HEK293 (cell line): ENCODE data around the gene FADS6.

Experiments used
- BCL11A ChIP-seq: fragments of 450-650 bp; formaldehyde crosslinking; IDR thresholded peaks from 2 replicates; pipeline ENCODE4 v1.5.1; 2016; ENCODE audit warnings: low read depth, missing biosample characterization, missing genetic modification characterization
- ZNF311 ChIP-seq: fragments of 450-650 bp; formaldehyde crosslinking; IDR thresholded peaks from 2 replicates; pipeline ENCODE4 v1.5.1; 2017; ENCODE audit warnings: missing biosample characterization, missing genetic modification characterization, borderline replicate concordance
- ZNF501 ChIP-seq: fragments of 450-650 bp; formaldehyde crosslinking; IDR thresholded peaks from 2 replicates; pipeline ENCODE4 v1.5.1; 2016; ENCODE audit warnings: missing biosample characterization, missing genetic modification characterization
- ZNF558 ChIP-seq: fragments of 450-650 bp; formaldehyde crosslinking; IDR thresholded peaks from 2 replicates; pipeline ENCODE4 v1.5.1; 2016; ENCODE audit warnings: missing biosample characterization, missing genetic modification characterization
- TF ChIP-seq, protein P1 (sequence below): fragments of 450-650 bp; formaldehyde crosslinking; IDR thresholded peaks from 2 replicates; pipeline ENCODE4 v1.5.1; 2016; ENCODE audit warnings: missing biosample characterization, missing genetic modification characterization
- TF ChIP-seq, protein P2 (sequence below): fragments of 450-650 bp; formaldehyde crosslinking; IDR thresholded peaks from 2 replicates; pipeline ENCODE4 v1.5.1; 2016; ENCODE audit warnings: missing biosample characterization, missing genetic modification characterization, low read depth

- no peak for TF ChIP-seq ZNF501 (tag by site-specific recombination)
- TF ChIP-seq ZNF311, result no peak
- no peak for TF ChIP-seq ZNF558 (tag by site-specific recombination)
- TF ChIP-seq, protein P1, sequence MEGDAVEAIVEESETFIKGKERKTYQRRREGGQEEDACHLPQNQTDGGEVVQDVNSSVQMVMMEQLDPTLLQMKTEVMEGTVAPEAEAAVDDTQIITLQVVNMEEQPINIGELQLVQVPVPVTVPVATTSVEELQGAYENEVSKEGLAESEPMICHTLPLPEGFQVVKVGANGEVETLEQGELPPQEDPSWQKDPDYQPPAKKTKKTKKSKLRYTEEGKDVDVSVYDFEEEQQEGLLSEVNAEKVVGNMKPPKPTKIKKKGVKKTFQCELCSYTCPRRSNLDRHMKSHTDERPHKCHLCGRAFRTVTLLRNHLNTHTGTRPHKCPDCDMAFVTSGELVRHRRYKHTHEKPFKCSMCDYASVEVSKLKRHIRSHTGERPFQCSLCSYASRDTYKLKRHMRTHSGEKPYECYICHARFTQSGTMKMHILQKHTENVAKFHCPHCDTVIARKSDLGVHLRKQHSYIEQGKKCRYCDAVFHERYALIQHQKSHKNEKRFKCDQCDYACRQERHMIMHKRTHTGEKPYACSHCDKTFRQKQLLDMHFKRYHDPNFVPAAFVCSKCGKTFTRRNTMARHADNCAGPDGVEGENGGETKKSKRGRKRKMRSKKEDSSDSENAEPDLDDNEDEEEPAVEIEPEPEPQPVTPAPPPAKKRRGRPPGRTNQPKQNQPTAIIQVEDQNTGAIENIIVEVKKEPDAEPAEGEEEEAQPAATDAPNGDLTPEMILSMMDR (tag by site-specific recombination), result no peak
- no peak for TF ChIP-seq BCL11A (tag by site-specific recombination)
- TF ChIP-seq, protein P2, sequence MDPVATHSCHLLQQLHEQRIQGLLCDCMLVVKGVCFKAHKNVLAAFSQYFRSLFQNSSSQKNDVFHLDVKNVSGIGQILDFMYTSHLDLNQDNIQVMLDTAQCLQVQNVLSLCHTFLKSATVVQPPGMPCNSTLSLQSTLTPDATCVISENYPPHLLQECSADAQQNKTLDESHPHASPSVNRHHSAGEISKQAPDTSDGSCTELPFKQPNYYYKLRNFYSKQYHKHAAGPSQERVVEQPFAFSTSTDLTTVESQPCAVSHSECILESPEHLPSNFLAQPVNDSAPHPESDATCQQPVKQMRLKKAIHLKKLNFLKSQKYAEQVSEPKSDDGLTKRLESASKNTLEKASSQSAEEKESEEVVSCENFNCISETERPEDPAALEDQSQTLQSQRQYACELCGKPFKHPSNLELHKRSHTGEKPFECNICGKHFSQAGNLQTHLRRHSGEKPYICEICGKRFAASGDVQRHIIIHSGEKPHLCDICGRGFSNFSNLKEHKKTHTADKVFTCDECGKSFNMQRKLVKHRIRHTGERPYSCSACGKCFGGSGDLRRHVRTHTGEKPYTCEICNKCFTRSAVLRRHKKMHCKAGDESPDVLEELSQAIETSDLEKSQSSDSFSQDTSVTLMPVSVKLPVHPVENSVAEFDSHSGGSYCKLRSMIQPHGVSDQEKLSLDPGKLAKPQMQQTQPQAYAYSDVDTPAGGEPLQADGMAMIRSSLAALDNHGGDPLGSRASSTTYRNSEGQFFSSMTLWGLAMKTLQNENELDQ (tag by site-specific recombination), result no peak
These were observed 43.0 kb upstream of the FADS6 start for GRCh38 chr17:74936470-74936799.
